CD1c-positive myeloid dendritic cell (primary cell): ENCODE measurements around the gene TNRC6B.
A peak's percentile ranks its signal among the peaks of the same experiment; 100 is the strongest.

Experiments used
- DNase-seq: peaks from one replicate; pipeline ENCODE4 v3.0.0-alpha.2; 2016; ENCODE audit errors: extremely low spot score

TNRC6B gene

DNA sequence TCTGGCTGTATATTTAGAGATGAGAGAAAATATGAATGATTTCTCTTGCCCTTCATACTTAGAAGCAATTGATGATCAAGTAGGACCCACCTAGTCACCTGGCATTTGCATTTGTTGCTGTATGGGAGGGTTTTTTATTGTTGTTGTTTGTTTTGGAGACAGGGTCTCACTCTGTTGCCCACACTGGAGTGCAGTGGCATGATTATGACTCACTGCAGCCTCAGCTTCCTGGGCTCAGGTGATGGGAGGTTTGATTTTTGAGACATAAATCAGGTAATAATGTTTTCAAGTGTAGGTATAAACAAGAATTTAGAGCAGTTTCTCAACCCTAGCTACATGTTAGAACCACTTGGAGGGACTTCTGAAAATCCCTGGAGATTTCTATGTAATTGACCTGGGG lies 63.0 kb downstream of the TNRC6B start:
- no peak for DNase-seq

DNA sequence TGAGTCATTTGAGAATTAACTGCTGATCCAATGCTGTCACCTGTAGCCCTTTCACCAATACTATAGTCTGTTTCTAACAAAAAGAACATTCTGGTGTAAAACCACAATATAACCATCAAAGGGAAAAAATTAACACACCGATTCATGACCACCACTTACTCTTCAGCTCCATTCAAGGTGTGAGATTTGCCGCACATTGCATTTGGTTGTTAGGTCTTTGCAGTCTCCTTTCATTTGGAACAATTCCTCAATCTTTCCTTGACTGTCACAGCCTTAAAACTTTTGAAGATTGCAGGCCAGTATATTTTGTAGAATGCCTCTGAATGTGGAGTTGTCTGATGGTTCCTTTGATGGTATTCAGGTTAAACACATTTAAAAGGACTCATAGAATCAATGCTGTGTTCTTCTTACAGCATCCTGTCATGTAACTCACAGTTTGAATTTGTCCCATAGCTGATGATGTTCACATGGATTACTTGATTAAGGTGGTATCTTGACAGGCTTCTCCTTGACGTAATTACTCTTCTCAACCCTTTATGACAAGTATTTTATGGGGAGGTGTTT lies 63.6 kb downstream of the TNRC6B start:
- DNase-seq, result peak; percentile 39

GRCh38 chr22:40243891-40244290 lies 66.2 kb downstream of the TNRC6B start:
- DNase-seq, result peak; percentile 62

GRCh38 chr22:40244586-40244985 lies 66.9 kb downstream of the TNRC6B start:
- no peak for DNase-seq

DNA sequence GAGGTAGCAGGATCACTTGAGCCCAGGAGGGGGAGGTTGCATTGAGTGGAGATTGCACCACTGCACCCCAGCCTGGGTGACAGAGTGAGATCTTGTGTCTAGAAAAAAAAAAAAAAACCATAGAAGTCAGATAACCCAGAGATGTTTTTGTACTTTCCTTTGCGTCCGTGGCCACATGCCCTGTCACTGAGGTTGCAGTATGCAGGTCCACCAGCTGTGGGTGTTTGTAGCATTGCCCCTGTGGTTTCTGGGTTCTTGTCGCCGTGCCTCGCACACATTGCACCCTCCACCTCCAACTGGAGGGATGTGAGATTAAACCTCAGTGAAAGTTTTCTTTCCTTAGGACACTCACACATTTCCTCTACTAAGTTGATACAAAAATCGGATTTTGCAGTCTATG lies 70.3 kb downstream of the TNRC6B start:
- DNase-seq, result peak; percentile 20

DNA sequence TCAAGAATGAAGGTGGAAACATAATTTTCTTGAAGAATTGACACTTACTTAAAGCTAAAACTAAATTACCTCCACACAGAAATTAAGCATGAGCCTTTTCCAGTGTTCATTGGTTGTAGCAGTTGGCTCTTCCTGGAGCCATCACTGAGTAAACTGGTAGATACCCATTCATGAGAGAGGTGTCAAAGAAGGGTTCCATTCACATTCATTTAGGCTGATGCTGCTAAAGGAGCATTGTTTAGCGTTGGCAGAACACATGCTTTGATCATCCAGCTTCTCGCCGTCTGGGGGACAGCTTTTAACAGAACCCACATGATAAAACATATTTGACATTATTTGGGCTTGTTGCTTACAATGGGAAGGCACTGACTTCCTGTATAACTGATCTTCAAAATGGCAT lies 71.6 kb downstream of the TNRC6B start:
- DNase-seq, result no peak

DNA sequence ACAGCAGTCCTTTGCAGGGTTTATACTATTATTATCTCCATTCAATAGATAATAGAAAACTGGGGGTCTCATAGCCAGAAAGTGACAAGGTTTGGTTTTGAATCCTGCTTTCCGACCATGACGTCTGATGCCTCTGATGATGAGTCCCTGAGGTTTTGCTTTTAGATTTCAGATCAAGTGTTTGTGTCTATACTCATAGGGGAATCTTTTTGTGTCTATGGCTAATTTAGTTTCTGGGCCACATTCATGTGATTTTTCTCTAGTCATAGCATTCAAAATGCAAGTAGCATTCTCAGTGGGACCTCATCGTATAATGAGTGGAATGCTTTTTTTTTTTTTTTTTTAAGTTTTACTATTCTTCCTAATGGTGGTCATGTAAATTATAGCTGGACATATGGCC lies 72.9 kb downstream of the TNRC6B start:
- DNase-seq, result no peak

- no peak for DNase-seq
Observed at GRCh38 chr22:40251106-40251505, 73.4 kb downstream of the TNRC6B start.

DNA sequence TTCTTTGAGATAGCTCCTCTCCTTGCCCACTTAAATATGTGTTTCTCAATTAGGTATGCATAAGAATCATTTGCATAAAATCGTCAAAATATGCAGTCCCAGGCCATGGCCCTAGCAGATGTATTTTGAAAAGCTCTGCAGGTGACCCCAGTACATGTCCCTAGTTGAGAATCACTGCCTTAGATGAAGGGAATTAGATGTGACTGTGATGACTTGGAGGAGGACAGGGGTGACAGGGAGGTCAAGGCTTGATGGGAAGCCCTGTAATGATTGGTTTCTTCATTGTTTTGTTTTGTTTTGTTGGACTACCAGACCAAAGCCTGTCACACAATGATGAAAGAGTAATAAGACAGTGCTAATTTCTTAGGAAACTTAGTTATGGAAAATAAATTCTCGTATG lies 74.4 kb downstream of the TNRC6B start:
- DNase-seq, result no peak

- DNase-seq, result no peak
Observed at GRCh38 chr22:40256516-40256915, 78.8 kb downstream of the TNRC6B start.

GRCh38 chr22:40258017-40258416 lies 80.3 kb downstream of the TNRC6B start:
- DNase-seq, result no peak

DNA sequence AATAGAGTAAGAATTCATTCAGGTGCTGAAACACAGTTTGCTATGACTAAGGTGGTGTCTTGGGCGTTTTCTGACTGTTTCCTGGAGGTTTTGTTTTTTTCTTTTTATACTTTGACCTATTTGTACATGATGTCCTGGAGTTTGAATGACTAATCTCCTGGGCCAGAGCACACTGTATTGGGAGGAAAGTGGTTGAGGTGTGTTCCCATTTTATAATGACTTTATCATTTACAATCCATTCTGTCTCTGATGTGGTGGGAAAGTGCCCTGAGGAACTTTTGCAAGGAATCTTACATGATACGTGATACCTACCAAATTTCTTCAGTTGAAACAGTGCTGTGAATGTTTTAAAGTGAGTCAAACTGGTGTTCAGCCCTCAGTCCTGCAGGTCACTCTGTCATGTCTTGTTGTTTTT lies 80.8 kb downstream of the TNRC6B start:
- no peak for DNase-seq

GRCh38 chr22:40261783-40262182 lies 84.1 kb downstream of the TNRC6B start:
- no peak for DNase-seq

GRCh38 chr22:40263191-40263590 lies 85.5 kb downstream of the TNRC6B start:
- no peak for DNase-seq

DNA sequence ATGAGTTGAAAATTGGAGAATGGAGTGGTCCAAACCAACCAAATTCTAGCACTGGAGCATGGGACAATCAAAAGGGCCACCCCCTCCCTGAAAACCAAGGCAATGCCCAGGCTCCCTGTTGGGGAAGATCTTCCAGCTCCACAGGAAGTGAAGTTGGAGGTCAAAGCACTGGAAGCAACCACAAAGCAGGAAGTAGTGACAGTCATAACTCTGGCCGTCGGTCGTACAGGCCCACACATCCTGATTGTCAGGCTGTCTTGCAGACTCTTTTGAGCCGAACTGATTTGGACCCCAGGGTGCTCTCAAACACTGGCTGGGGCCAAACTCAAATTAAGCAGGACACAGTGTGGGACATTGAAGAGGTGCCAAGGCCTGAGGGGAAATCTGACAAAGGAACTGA lies 88.1 kb downstream of the TNRC6B start:
- DNase-seq, result peak; percentile 62

DNA sequence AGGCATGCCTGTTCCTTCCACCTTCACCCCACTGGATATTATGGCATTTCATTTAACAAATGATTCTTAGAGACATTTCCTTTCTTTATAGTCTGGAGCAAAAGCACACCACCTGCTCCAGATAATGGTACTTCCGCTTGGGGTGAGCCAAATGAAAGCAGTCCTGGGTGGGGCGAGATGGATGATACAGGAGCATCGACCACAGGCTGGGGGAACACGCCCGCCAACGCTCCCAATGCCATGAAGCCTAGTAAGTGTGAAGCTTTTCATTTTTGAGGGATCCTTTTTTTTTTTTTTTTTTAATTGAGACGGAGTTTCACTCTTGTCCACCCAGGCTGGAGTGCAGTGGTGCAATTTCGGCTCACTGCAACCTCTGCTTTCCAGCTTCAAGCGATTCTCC lies 92.3 kb downstream of the TNRC6B start:
- DNase-seq, result no peak

- DNase-seq, result no peak
Observed at GRCh38 chr22:40270748-40271373, 93.1 kb downstream of the TNRC6B start.

GRCh38 chr22:40271440-40271839 lies 93.7 kb downstream of the TNRC6B start:
- DNase-seq, result no peak

DNA sequence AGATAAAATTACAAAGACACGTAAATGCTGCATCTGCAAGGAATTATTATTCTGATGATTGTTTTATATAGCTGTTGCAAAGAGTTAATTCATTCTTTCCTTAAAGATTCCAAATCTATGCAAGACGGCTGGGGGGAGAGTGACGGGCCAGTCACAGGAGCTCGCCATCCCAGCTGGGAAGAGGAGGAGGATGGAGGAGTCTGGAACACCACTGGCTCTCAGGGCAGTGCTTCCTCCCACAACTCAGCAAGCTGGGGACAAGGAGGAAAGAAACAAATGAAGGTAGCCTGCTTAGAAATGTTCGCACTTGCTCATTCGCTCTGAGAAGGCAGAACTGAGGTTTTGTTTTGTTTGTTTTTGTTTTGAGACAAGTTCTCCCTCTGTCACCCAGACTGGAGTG lies 95.6 kb downstream of the TNRC6B start:
- DNase-seq, result no peak

DNA sequence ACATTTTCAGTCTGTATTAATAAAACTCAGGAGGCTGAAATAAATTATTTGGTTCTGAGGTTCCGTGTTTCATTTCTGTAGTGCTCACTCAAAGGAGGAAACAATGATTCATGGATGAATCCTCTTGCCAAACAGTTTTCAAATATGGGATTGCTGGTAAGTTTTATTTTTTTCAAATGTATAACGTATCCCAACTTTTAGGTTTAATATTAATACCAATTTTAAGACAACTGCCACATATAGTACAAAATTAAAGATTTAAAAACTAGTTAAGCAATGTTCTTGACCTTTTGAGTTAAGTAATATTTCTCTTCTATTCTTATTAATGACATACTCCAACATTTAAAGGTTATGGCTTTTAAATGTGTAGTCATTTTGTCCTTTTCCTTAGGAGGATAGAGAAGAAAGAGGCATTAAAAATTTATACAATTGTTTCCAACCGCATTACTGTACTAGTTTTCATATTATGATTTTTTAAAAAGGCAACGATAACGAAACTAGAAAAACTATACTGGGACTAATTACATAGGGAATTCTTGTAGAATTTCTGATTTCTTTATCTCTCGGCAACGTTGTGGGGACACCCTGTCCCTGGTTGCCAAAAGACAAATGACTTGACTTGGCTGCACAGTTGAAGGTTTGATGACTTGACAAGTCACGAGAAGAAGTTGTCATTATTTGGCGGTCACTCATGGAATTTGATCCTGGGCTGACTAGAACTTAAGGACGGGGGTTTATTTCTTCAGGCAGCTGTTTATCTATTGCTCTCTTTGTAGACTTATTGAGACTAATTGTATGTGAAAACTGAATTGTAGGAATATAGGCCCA lies 99.5 kb downstream of the TNRC6B start:
- DNase-seq, result peak; percentile 64

DNA sequence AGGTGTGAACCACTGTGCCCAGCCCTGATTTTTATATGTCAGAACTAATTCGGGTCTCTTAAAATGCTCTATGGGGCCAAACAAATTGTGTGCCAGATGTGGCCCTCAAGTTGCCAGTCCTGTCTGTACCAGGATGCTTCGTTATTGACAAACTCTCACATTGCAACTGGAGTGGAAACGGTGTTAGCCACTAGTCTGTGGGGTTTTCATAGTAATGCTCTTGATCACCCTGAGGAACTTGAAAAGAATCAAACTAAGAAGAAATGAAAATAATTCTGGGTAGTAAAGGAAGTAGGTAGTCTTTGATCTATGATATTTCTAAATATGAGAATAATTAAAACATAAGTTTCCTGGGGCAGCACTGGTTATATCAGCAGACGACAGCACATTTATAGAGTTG lies 101.3 kb downstream of the TNRC6B start:
- DNase-seq, result no peak

GRCh38 chr22:40281717-40282116 lies 104.0 kb downstream of the TNRC6B start:
- DNase-seq, result no peak

DNA sequence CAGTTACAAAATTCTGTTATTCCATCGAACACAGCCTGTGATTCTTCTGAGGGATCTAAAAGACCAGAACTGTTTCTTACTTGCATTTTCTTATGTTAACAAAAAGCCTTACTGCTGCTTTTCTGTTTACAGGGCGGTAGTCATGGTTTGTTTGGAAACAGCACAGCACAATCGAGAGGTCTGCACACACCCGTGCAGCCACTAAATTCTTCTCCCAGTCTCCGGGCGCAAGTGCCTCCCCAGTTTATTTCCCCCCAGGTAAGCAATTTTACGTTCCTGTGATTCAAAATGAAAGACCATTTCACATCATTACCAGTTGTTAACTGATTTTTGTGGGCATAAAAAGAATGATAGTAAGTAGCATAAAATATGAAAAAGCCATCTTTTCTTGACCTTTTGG lies 107.8 kb downstream of the TNRC6B start:
- no peak for DNase-seq
